OCI-LY7 (cell line): ENCODE results near the gene ARHGAP42.

Source experiments
- CTCF ChIP-seq: fragments of 200-600 bp; sonication (generic); conservative IDR thresholded peaks from 2 replicates; pipeline ENCODE4 v1.5.1; 2014; ENCODE audit warnings: mild to moderate bottlenecking, antibody characterized with exemption, low read length, moderate library complexity, mixed read lengths
- EZH2phosphoT487 ChIP-seq: fragments of 200-600 bp; sonication (generic); IDR thresholded peaks from 2 replicates; pipeline ENCODE4 v1.6.1; 2018; ENCODE audit warnings: low read depth, borderline replicate concordance, mild to moderate bottlenecking, mixed run types, antibody characterized with exemption, low read length, moderate library complexity, mixed read lengths

GRCh38 chr11:100821198-100821597 is 134.1 kb downstream of the ARHGAP42 start:
- TF ChIP-seq CTCF (no peak), EZH2phosphoT487 (no peak)
